Measurements from ENCODE around the gene CAPZA1.

The CAPZA1 gene

DNA sequence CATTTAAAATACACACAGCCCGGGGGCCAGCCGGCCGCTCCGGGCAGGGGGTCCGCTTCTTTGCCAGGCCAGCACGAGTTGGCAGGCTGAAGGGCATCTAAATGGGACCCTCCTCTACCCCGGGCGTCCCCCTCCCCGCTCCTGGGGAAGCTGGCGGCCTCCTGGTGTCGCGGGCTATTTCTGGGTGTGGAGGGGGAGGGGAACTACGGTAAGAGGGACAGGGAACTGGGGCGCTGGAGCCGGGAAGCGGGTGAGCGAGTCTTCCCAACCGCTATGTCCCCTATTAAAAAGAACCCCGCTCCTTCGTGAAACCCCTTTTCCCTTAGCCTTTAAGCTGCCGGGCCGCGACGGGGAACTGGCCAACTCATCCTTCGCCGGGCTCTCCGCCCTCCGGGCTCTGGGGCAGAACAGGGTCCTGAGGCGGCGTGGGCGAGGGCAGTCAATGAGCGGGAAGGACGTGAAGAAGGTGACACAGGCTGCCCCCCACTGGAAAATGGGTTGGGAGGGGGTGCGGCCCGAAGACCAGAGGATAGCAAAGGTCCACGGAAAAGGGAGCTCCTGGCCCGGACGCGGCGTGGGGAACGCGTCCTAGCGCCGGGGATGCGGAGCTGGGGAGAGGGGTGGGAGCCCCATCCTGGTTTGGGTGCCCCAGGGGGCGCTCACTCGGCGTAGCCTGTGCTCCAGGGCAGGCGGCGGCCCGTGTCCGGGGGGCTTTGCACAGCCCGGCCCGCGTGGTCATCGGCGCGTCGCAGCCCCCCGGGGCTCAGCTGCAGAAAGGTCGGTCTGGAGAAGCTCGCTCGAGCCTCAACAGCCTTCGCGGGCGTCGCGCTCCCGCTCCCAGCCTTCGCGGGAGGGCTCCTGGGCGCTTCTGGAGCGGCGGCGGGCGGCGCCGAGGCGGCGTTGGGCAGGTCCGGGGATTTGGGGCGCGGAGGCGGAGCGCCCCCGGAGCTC, 95.0 kb downstream of the CAPZA1 start:
- ATAC-seq: peak; percentile 15
- TF ChIP-seq ZC3H10 (CRISPR knock-in tag; IDR thresholded peaks at IDR 0.05): no peak
- TF ChIP-seq RARB (CRISPR knock-in tag; IDR thresholded peaks at IDR 0.05): no peak

DNA sequence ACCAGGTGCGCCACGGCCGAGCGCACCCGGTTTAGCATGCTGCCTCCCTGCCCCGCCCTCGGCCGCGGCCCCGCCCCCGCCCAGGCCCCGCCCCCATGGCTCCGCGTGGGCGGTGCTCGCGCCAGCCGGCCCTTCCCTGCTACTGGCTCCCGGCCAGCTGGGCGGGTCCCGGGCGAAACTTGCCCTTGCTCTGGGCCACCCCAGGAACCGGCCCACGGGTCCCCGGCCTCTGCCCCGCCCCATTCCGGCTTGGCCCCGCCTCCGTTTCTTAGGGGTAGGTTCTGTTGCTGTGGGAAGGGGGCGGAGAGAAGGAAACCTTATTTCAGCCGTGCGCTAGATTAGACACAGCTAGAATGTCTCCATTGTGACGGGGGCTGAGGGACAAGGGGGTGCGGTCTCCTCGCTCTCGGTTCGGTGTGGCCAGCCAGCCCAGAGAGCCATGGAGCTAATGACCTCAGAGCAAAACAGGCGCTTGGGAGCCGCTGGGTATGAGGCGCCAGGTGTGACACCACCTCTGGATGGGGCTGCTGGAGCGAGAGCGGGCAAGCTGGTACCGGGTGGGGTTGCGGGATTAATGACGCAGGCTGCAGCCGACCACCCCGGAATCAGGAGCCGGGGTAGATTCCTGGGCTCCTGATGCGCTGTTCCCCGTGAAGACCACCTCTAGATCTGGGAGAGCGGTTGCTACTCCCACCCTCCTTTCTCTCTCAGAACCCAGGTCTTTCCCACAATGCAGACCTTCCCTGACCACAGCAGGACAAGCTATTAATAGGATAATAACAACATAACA, 95.8 kb downstream of the CAPZA1 start, which contains the start of gene PPM1J:
PPM1J (minus strand) TSS at position 69 of the 790 bp plus-strand sequence; CDS start at position 38, 31 bp downstream.
- ATAC-seq: peak; percentile 78
- no peak for TF ChIP-seq PATZ1 (CRISPR knock-in tag; IDR thresholded peaks at IDR 0.05; ENCODE audit: borderline replicate concordance)
- no peak for TF ChIP-seq ZNF70 (CRISPR knock-in tag; IDR thresholded peaks at IDR 0.05)
- TF ChIP-seq ZNF8 (CRISPR knock-in tag; IDR thresholded peaks at IDR 0.05): no peak
- no peak for TF ChIP-seq CSDC2 (CRISPR knock-in tag; IDR thresholded peaks at IDR 0.05)
- no peak for TF ChIP-seq GLIS3 (CRISPR knock-in tag; IDR thresholded peaks at IDR 0.05)
- TF ChIP-seq OSR1 (CRISPR knock-in tag; IDR thresholded peaks at IDR 0.05): no peak

- ATAC-seq: peak; percentile 88
Measured at GRCh38 chr1:112716133-112716720, 96.6 kb downstream of the CAPZA1 start.

GRCh38 chr1:112717263-112717873, 97.7 kb downstream of the CAPZA1 start:
- ATAC-seq: no peak
- TF ChIP-seq BACH2 (CRISPR knock-in tag; IDR thresholded peaks at IDR 0.05; ENCODE audit: borderline replicate concordance) (no peak), ZFP30 (CRISPR knock-in tag; IDR thresholded peaks at IDR 0.05) (no peak), GLIS3 (CRISPR knock-in tag; IDR thresholded peaks at IDR 0.05) (no peak), PPARA (CRISPR knock-in tag; IDR thresholded peaks at IDR 0.05; ENCODE audit: borderline replicate concordance) (no peak), OSR1 (CRISPR knock-in tag; IDR thresholded peaks at IDR 0.05) (no peak), ARNTL (CRISPR knock-in tag; IDR thresholded peaks at IDR 0.05; ENCODE audit: borderline replicate concordance, low read depth) (no peak)
- TF ChIP-seq, protein P1, sequence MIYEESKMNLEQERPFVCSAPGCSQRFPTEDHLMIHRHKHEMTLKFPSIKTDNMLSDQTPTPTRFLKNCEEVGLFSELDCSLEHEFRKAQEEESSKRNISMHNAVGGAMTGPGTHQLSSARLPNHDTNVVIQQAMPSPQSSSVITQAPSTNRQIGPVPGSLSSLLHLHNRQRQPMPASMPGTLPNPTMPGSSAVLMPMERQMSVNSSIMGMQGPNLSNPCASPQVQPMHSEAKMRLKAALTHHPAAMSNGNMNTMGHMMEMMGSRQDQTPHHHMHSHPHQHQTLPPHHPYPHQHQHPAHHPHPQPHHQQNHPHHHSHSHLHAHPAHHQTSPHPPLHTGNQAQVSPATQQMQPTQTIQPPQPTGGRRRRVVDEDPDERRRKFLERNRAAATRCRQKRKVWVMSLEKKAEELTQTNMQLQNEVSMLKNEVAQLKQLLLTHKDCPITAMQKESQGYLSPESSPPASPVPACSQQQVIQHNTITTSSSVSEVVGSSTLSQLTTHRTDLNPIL (CRISPR knock-in tag; IDR thresholded peaks at IDR 0.05; ENCODE audit: low read depth): no peak

More at GRCh38 chr1:112716133-112716720, 96.6 kb downstream of the CAPZA1 start:
- TF ChIP-seq PPARA (CRISPR knock-in tag; IDR thresholded peaks at IDR 0.05; ENCODE audit: borderline replicate concordance): no peak
- TF ChIP-seq, protein P2, sequence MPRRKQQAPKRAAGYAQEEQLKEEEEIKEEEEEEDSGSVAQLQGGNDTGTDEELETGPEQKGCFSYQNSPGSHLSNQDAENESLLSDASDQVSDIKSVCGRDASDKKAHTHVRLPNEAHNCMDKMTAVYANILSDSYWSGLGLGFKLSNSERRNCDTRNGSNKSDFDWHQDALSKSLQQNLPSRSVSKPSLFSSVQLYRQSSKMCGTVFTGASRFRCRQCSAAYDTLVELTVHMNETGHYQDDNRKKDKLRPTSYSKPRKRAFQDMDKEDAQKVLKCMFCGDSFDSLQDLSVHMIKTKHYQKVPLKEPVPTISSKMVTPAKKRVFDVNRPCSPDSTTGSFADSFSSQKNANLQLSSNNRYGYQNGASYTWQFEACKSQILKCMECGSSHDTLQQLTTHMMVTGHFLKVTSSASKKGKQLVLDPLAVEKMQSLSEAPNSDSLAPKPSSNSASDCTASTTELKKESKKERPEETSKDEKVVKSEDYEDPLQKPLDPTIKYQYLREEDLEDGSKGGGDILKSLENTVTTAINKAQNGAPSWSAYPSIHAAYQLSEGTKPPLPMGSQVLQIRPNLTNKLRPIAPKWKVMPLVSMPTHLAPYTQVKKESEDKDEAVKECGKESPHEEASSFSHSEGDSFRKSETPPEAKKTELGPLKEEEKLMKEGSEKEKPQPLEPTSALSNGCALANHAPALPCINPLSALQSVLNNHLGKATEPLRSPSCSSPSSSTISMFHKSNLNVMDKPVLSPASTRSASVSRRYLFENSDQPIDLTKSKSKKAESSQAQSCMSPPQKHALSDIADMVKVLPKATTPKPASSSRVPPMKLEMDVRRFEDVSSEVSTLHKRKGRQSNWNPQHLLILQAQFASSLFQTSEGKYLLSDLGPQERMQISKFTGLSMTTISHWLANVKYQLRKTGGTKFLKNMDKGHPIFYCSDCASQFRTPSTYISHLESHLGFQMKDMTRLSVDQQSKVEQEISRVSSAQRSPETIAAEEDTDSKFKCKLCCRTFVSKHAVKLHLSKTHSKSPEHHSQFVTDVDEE (CRISPR knock-in tag; IDR thresholded peaks at IDR 0.05): no peak

- no peak for TF ChIP-seq CSDC2 (CRISPR knock-in tag; IDR thresholded peaks at IDR 0.05)
- no peak for TF ChIP-seq PPARA (CRISPR knock-in tag; IDR thresholded peaks at IDR 0.05; ENCODE audit: borderline replicate concordance)
- no peak for TF ChIP-seq GLIS3 (CRISPR knock-in tag; IDR thresholded peaks at IDR 0.05)
- TF ChIP-seq, protein P2 (CRISPR knock-in tag; IDR thresholded peaks at IDR 0.05): 0 out of 2 replicates have a peak, but pooled peaks have one; percentile 25
- no peak for TF ChIP-seq ZC3H10 (CRISPR knock-in tag; IDR thresholded peaks at IDR 0.05)
- no peak for TF ChIP-seq ZNF565 (CRISPR knock-in tag; conservative IDR thresholded peaks at IDR 0.05; ENCODE audit: low read depth)
- TF ChIP-seq SNAI2 (CRISPR knock-in tag; IDR thresholded peaks at IDR 0.05): no peak
- TF ChIP-seq, protein P3, sequence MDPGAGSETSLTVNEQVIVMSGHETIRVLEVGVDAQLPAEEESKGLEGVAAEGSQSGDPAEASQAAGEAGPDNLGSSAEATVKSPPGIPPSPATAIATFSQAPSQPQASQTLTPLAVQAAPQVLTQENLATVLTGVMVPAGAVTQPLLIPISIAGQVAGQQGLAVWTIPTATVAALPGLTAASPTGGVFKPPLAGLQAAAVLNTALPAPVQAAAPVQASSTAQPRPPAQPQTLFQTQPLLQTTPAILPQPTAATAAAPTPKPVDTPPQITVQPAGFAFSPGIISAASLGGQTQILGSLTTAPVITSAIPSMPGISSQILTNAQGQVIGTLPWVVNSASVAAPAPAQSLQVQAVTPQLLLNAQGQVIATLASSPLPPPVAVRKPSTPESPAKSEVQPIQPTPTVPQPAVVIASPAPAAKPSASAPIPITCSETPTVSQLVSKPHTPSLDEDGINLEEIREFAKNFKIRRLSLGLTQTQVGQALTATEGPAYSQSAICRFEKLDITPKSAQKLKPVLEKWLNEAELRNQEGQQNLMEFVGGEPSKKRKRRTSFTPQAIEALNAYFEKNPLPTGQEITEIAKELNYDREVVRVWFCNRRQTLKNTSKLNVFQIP (CRISPR knock-in tag; IDR thresholded peaks at IDR 0.05; ENCODE audit: borderline replicate concordance, low read depth): no peak
- peak; percentile 62 for ATAC-seq
Measured at GRCh38 chr1:112718691-112719418, 99.2 kb downstream of the CAPZA1 start.
